HG03378 (cell line): ENCODE data around the gene ASTN2.

Experiments used
- ATAC-seq: cut with Tn5 transposase; IDR thresholded peaks from one replicate; pipeline ENCODE4 v1.9.1; 2021; ENCODE audit warnings: mild to moderate bottlenecking, moderate library complexity; ENCODE audit not compliant: unreplicated experiment

The ASTN2 gene

GRCh38 chr9:117303643-117304230 lies 111.1 kb downstream of the ASTN2 start:
- ATAC-seq = no peak

- ATAC-seq = no peak
These were observed 112.4 kb downstream of the ASTN2 start for GRCh38 chr9:117302487-117302886.

GRCh38 chr9:117300371-117301110 lies 114.3 kb downstream of the ASTN2 start:
- no peak for ATAC-seq

GRCh38 chr9:117296453-117296852 lies 118.4 kb downstream of the ASTN2 start:
- ATAC-seq = no peak

- ATAC-seq = no peak
These were observed 121.4 kb downstream of the ASTN2 start for GRCh38 chr9:117293206-117294114.

GRCh38 chr9:117290856-117291622 lies 123.8 kb downstream of the ASTN2 start:
- no peak for ATAC-seq

GRCh38 chr9:117290306-117290840 lies 124.5 kb downstream of the ASTN2 start:
- ATAC-seq = no peak

GRCh38 chr9:117286245-117286644 lies 128.6 kb downstream of the ASTN2 start:
- ATAC-seq = no peak

GRCh38 chr9:117284414-117284813 lies 130.4 kb downstream of the ASTN2 start:
- ATAC-seq = no peak

- no peak for ATAC-seq
These were observed 132.3 kb downstream of the ASTN2 start for GRCh38 chr9:117282541-117282940.

GRCh38 chr9:117278471-117279035 lies 136.3 kb downstream of the ASTN2 start:
- no peak for ATAC-seq

GRCh38 chr9:117278020-117278419 lies 136.8 kb downstream of the ASTN2 start:
- ATAC-seq = no peak

- ATAC-seq = no peak
These were observed 138.4 kb downstream of the ASTN2 start for GRCh38 chr9:117276444-117276843.

- ATAC-seq = no peak
These were observed 141.2 kb downstream of the ASTN2 start for GRCh38 chr9:117273612-117274011.

GRCh38 chr9:117268847-117269446 lies 145.9 kb downstream of the ASTN2 start:
- no peak for ATAC-seq

GRCh38 chr9:117266855-117267497 lies 147.9 kb downstream of the ASTN2 start:
- ATAC-seq = no peak

- ATAC-seq = no peak
These were observed 149.6 kb downstream of the ASTN2 start for GRCh38 chr9:117265253-117265652.

GRCh38 chr9:117258184-117258866 lies 156.5 kb downstream of the ASTN2 start:
- no peak for ATAC-seq

GRCh38 chr9:117253261-117253660 lies 161.6 kb downstream of the ASTN2 start:
- ATAC-seq = no peak
